Endometrial microvascular endothelial cells (primary cell): Measurements from ENCODE around the gene METTL9. TPM values are rescaled to one million over a fixed set of nuclear protein-coding genes. Genes with fewer than 3 reads are reported as not detected.
"Not testable (repeated sequence)": the region's sequence is repeated elsewhere in the genome, so short reads cannot be mapped to it uniquely, and the experiment has no call there.

ENCODE experiments used
- in situ Hi-C: cut with HindIII; loops from 2 replicates; pipeline ENCODE4 v1.10.0; 2017; ENCODE audit warnings: low sequenced_read_pairs, low pct_unique_long_range_greater_than_20kb; ENCODE audit errors: inconsistent ontology term
- total RNA-seq: library from RNA; depleted of rRNA; stranded (reverse); fragments of >200 nt; gene quantifications from one replicate; pipeline ENCODE4 v1.2.3, GENCODE V29; 2015; ENCODE audit errors: inconsistent ontology term

The METTL9 gene
- total RNA-seq, 1 donor from 2014 or later, result 169 TPM

GRCh38 chr16:21628772-21629171 is 29.4 kb downstream of the METTL9 start:
- in situ Hi-C loops, result no loop called here

GRCh38 chr16:21629616-21630539 is 30.5 kb downstream of the METTL9 start:
- in situ Hi-C loops, result not testable (repeated sequence)

- in situ Hi-C loops, result not testable (repeated sequence)
Measured at GRCh38 chr16:21630866-21631265, 31.5 kb downstream of the METTL9 start.

- in situ Hi-C loops, result not testable (repeated sequence)
Measured at GRCh38 chr16:21631376-21631775, 32.0 kb downstream of the METTL9 start.

- in situ Hi-C loops, result not testable (repeated sequence)
Measured at GRCh38 chr16:21631951-21632575, 32.7 kb downstream of the METTL9 start.

- in situ Hi-C loops, result no loop called here
Measured at GRCh38 chr16:21634216-21634615, 34.8 kb downstream of the METTL9 start.

GRCh38 chr16:21635694-21636093 is 36.3 kb downstream of the METTL9 start:
- in situ Hi-C loops, result not testable (repeated sequence)

- in situ Hi-C loops, result no loop called here
Measured at GRCh38 chr16:21637032-21637968, 37.9 kb downstream of the METTL9 start.

GRCh38 chr16:21638573-21638975 is 39.2 kb downstream of the METTL9 start:
- in situ Hi-C loops, result no loop called here

GRCh38 chr16:21639493-21639892 is 40.1 kb downstream of the METTL9 start:
- in situ Hi-C loops, result no loop called here

- in situ Hi-C loops, result no loop called here
Measured at GRCh38 chr16:21641916-21642315, 42.5 kb downstream of the METTL9 start.

GRCh38 chr16:21642861-21643260 is 43.5 kb downstream of the METTL9 start:
- in situ Hi-C loops, result no loop called here

- in situ Hi-C loops, result no loop called here
Measured at GRCh38 chr16:21643785-21644184, 44.4 kb downstream of the METTL9 start.

GRCh38 chr16:21644674-21645073 is 45.3 kb downstream of the METTL9 start:
- in situ Hi-C loops, result no loop called here

GRCh38 chr16:21645261-21645721 is 45.9 kb downstream of the METTL9 start:
- in situ Hi-C loops, result no loop called here

- in situ Hi-C loops, result no loop called here
Measured at GRCh38 chr16:21646091-21646490, 46.7 kb downstream of the METTL9 start.

GRCh38 chr16:21646721-21647561 is 47.6 kb downstream of the METTL9 start:
- in situ Hi-C loops, result no loop called here

GRCh38 chr16:21647562-21648164 is 48.3 kb downstream of the METTL9 start:
- in situ Hi-C loops, result no loop called here
